GM21360 (cell line): Measurements from ENCODE around the gene PTPRD.

Source experiments
- ATAC-seq: cut with Tn5 transposase; IDR thresholded peaks from one replicate; pipeline ENCODE4 v1.9.1; 2021; ENCODE audit warnings: mild to moderate bottlenecking, moderate library complexity; ENCODE audit not compliant: unreplicated experiment

The PTPRD gene

DNA sequence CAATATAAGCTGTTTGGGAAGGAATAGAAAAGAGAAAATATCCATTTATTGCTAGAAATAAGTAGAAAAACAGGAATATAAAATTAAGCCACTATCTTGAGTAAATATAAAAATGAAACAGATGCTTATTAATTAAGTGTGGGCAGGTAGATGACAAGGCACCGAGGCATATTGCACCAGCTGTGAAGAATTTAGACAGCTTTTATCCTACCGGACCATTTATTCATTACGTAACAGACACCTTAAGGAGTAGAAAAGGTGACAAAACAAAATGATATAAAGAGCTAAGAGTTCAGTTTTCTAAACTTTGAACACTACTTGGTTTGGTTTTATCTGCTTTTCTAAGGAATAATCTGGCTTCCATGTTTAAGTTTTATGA lies 404.1 kb downstream of the PTPRD start:
- peak; percentile 26 for ATAC-seq

DNA sequence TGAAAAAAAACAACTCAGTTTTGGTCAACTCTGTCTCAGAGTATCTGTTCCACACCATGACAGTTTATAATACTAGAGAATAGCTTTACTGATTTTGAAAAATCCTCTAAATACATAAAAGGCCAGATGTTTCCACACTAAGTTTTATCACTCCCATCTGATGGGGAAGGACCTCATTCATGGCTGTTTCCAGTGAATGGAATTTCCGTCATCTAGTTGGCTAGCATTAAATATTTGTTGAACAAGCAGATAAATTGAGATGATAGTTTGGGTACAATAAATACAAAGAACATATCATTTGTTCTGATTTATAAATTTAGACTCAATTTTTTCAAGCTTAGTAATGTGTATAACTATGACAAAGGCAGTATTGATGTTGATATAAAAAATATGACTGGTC lies 408.5 kb downstream of the PTPRD start:
- ATAC-seq: no peak

DNA sequence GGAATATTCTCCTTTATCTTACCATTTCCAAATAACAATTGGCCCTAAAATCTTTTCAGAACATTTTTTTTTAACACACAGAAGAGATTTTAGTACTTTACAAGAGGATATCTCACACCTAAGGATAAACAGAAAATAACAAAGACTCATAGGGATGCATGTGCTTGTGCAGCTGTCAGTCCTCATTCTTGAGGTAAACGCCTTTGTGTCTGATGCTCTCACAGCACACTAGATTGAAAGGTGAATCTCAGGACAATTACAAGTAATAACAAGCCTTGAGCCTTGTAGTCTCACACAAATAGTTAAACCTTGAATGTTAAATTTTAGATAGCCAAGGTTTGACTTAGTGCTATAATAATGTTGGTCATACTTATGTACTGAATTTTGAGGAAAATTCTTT lies 439.2 kb downstream of the PTPRD start:
- ATAC-seq: no peak

DNA sequence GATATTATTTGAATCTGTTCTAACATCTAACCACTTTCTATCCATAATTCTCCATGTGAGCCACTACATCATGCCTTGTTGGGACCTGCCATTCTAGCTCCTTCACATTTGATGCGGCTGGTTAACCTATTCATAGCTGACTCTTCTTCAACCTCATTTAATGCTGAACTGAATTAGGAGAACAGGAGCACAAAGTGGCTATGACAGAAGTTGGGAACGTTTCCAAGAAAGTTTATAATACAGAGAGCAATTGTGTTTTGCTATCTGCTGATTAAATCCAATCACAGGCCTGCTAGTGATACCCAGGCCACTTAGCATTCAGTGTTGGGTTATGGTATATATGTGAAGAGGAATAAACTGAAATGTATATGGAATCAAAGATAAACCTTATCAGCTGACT lies 440.3 kb downstream of the PTPRD start:
- ATAC-seq: no peak

DNA sequence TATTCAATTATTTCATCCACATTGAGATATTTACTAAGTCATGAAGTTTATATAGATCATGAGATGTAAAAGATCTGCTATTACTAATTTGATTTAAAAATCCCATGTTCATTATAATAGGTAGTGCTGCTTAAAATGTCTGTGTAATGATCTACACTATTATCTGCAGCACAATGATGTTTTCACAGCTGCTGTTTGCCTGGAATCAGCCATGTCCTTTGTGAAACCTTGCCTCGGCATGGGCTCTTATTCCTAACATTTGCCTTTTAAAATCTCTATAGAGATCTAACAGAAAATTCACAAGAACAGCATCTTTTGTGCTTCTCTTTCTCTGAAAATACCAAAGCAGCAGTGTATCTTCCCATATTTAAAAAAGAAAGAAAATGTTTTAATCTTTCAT lies 444.6 kb downstream of the PTPRD start:
- ATAC-seq: no peak

DNA sequence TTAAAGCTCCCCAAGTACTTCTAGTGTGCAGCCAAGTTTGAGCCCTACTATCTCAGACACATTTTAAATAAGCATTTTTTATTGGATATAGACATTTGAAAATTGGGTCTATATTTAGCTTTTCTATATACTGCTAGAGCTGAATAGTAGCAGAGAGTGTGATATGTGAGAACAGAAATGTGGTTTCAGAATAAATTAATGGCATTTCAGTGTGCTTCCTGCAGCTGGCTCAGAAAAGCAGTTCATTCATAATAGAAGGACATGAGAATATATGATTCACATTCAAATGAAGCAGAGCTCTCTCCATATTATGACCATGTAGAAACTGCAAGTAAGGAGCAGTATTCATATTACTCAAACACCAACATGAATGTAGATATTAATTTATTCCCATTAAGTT lies 464.0 kb downstream of the PTPRD start:
- no peak for ATAC-seq

DNA sequence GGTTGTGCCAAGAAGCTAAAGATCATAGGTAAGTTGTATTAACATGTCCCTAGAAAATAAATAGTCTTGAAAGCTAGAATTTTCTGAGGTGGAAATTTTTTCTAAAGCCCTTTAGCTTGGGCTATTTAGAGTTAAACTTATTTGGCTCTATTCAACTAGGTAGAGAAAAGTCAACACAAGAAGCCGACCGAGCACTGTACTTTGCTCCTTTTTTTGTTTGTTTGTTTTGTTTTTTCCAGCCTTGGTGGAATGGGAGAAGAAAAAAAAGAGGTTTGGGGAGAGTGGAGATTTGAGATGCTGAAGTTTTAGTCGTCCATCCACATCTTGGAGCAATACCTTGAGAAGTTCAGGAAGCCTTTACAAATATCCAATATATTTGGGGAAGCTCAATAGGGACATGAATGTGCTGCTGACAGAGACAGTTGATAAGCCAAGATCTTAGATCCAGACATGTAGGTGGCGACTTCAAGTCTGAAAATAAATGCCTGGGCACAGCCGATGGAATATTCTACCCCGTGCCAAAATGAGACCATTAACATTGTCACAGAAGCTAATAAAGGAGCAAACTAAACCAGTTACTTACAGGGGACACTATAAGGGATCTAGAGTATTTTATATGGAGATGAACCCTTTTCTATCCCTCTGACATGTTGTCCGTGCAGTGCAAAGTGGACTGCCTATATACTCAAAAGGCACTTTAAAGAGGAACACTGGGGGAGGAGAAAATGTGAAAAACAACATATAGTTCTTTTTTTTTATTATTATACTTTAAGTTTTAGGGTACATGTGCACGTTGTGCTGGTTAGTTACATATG lies 466.1 kb downstream of the PTPRD start:
- ATAC-seq: no peak

DNA sequence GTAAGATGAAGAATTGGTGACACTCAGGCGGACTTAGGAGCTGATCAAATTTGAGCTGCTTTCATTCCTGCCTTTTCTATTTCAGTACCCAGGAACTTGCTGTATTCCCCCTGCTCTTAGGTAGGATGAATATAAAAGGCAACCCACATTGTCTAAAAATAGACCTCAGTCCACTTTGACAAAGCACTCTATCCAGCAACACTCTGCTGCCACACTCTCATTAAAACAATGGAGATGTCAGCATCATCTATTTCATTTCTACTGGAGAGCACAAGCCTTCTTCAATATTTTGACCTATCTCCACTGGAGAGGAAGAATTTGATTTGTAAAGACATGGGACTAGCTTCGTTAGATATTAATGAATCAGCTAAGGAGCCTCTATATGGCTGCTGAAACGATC lies 468.4 kb downstream of the PTPRD start:
- ATAC-seq: no peak

DNA sequence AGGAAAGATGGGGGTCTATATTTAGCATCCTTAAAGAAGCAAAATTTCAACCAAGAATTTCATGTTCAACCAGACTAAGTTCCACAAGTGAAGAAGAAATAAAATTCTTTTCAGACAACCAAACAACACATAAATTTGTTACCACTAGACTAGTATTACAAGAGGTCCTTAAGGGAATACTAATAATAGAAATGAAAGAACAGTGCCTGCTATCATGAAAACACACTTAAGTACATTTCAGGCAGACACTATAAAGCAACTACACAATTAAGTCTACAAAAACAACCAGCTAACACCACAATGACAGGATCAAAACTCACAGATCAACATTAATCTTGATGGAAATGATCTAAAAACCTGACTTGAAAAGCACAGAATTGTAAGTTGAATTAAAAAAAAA lies 477.2 kb downstream of the PTPRD start:
- no peak for ATAC-seq

DNA sequence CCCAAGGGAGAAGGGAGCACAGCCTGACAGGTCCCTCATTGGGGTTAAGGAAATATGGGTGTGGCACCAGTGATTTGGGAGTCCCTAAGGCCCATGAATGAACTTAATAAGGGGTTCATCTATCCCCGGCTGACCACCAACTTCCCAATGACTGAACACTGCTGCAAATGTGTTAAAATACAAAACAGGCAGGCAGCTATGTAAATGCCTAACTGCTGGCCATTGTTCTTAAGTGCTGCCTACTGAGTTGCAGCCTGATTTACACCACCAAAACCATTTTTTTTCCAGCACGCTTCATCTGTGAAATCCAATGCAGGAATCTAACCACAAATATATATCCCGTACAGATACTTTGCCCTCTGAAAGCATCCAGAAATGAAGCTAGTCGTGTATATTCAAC lies 478.5 kb downstream of the PTPRD start:
- no peak for ATAC-seq

DNA sequence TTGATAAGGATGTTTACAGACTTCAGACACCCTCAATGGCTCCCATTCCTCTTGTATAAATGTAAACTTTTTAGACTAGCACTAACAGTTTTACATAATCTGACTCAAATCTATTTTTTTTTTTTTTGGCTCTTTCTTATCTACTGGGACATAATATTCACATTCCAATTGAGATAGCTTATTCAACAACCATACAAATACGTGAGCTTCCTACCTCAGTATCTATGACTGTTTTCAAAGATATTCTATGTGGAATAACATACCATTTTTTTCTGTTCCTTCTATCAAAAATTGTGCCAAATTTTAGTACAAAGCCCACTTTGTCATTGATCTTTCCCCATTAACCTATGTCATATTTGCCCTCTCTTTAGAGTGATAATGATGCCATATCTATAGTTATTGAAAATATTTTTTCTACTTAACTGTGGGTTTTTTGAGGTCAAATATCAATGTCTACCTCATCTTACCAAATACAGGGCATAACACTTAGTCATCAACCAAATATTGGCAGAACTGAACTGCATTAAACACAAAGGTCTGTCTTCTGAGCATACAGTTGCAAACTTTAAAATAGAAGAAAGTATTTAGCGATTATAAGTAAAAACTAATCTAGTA lies 482.6 kb downstream of the PTPRD start:
- ATAC-seq: no peak

DNA sequence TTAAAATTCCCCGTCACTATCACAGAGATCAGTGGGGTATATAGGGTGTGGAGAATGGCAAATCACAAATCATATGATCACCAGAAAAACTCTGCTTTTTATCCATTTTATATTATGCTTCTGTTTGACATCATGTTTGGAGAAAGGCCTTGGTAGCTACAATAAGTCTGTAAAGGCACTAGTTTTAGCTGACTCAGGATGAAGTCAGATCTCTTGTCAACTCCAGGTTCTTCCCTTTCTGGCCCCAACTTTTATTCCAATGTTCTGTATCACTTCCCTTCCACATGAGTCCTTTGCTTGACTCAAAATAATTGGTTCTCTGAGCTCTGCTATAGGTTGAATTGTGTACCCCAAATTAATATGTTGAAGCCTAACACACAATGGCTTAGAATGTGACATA lies 484.9 kb downstream of the PTPRD start:
- ATAC-seq: no peak

DNA sequence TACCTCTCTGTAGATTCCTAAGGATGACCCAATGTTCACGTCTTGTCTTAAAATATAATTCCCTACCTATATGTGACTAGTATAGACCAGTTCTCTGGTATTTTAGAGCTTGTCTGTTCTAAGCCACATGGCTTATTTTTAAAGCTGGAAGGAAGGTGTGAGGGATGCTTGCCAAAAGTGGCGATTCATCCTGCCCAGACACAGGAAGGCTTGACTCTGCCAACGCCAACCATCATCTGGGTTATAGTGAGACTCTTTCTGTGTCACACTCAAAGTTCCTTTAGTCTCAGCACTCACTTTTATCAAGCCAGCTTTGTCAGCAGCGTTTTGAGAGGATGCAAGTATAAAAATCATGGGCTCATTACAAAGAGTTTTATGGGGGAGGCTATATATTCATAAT lies 500.0 kb downstream of the PTPRD start:
- no peak for ATAC-seq

DNA sequence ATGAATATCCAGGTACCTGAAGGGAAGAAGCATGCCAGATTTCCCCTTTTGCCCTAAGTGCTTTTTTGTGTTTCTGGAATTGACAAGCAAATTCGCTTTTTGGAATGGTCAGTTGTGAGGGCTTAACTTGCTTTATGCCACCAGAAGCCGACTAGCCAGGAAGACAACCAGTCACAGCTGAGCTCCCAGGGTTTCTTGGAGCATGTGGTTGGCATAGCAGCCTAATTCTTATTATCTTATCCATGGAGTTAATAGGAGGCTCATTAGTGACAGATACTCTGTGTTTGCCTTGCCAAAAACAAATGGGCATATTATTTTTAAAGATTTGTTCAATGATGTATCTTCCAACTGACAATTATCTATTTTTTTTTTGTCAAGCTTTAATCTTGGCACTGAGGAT lies 500.7 kb downstream of the PTPRD start:
- ATAC-seq: no peak

DNA sequence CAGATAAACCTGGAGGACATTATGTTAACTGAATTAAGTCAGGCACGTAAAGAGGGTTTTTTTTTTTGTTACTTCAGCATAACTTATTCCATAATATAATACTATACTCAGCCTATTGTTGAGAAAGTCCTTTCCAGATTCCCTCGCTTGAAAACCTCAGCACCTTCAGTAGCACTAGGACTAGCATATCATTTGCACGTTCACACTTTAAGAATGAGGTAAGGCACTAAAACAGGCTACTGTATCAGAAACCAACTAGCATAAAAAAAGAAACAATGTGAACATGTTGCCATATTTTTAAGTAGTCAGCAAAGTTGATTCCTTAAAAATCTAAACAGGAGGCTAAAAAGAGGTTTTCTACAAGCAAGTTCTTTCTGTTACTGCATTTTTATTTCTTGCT lies 504.0 kb downstream of the PTPRD start:
- no peak for ATAC-seq

DNA sequence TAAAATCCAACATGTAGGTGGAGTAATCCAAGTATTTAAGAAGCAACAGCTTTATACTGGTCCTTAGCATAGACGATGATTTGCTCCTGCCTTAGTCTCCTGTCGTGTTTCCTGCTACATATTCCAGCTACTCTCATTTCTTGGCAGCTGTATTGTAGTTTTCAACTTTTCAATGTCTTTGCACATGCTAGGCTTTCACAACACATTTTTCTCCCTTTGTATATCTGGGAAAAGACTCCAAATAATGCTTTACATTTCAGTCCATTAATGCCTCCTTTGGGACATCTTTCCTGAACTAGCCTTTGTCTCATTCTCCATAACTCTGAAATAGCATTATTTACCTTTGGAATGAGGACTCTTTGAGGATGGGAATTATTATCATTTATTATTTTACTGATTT lies 508.0 kb downstream of the PTPRD start:
- no peak for ATAC-seq

DNA sequence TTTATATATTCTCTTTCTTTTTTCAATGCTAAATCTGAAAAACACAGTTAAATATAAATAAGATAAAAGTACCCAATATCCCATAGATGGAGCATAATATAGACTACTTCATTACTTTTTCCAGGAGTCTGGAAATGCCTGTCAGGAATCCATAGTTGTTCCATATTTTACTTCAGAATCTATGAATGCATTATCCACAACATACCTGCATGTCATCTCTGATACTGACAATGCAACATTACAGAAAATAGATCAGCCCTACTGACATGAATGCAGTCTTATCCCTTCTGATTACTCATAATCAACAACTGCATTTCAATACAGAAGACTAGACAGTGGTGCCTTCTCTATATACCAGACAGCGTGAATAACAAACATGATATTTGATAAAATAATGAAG lies 517.6 kb downstream of the PTPRD start:
- no peak for ATAC-seq

DNA sequence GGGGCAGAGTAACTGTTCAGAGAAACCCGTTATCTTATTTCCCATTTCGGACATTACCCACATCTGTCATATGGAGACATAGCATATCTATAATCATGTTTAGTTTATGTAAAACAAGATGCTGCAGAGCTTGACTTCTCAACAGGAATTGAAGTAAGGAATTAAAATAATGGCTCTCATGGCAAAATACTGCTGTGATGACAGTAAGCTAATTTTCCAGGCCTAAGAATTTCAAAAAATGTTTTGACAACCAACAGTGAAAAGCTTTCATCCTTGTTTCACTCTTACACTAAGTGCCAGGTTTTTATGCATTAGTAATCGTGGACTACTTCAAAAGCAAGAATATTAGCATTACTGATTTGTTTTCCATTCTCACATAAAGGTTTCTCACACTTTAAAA lies 518.2 kb downstream of the PTPRD start:
- no peak for ATAC-seq

DNA sequence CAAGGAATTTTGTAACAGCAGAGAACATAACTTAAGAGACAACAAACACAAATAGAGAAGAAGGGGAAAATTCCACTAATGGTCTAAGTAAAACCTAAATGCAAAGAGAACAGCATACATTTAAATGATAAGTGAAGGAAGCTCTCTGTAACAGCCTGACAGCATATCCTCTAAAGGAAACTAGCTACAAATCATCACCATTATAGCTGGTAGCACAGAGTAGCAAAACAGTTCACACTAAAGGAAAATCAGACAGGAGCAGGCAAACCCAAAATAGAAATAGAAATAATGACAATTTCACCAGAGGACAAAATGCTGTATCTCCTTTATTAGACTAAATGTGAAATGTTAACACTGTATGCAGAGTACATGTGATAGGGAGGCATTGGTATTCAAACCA lies 532.8 kb downstream of the PTPRD start:
- no peak for ATAC-seq

DNA sequence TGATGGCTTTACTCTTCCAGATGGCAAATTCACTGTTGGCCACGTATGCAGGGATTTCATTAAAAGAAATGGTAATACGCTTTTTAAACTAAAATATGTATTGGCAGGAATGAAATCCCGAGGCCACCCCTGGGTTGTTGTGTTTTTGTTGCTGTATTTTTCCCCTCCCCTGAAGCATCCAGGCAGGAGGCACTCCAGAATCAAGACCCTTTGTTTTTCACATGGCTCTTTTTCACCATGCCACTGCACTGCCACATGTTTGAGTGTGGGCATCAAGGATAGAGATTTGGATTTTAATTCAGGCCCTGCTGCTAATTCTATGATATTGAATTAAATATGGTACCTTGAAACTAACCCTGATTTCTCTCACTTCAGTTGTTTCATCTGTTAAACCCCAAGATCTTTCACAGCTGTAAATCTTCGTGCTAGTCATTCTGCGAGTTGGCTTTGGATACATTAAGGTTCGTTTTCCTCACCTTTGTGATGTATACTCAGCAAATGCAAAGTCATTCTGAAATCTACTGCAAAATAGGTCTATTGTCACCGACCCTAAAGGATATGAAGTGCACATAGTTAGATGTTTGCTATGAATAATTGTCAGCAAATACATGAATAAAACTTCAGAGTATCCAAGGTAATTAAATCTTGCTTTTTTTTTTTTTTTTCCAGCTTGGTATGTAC lies 533.4 kb downstream of the PTPRD start:
- no peak for ATAC-seq

DNA sequence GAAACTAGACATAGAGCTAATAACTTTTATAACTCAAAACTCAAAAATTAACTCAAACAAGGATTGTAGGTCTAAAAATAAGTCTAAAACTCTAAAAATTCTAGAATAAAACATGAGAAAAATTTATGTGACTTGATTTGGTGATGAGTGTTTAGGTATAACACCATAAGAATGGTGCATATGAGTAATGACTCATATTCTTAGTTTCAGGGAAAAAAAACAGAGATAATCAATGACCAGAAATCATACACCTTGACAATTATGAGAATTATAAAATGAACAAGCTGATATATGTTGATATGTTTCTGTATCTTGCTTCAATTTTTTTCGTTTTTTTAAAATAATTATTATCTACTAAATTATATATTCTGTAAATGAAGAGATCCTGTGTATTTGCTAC lies 541.2 kb downstream of the PTPRD start:
- ATAC-seq: no peak

DNA sequence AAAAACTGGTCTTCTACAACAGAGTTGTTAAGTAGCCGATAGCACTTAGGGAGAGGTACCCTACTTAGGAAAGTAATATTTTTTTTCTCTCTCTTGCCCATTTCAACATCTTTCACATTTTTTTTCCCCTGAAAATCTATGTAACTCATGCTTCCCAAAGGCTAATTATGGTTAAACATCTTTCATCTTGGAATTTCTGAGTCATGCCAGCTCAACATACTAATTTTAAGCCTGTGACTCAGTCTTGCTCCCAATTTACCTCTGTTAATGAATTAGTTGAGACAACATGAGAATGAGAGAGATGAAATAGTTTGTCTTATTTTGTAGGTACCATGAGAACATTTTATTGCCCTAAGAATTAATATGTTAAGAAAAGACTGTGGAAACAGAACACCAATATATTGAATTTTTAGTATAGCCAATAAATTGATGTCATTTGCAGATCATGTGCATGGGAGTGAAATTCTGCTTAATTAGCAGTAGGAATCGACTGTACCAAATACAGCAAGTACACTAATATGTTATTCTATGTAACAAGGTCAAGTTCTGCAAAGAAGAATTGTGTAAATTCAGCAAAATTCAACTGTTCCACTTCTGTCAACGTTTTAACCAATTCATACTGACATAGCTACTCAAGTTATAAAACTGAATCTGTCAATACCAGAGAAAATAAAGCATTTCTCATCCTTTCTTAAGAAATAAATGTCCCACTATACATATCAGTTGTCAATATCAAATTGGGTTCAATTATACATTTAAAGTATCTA lies 550.0 kb downstream of the PTPRD start:
- ATAC-seq: no peak
